ENCODE results near the gene KIAA1614.
A peak's percentile ranks its signal among the peaks of the same experiment; 100 is the strongest.

KIAA1614 gene

GRCh38 chr1:180905927-180906326 is 6.8 kb upstream of the KIAA1614 start:
- DNase-seq (ENCODE audit: extremely low spot score, insufficient read length, low read depth) (no peak), FAIRE-seq (no peak)

- no peak for FAIRE-seq
These were observed 6.2 kb upstream of the KIAA1614 start for GRCh38 chr1:180906511-180906910.

GRCh38 chr1:180907313-180908055 is 5.2 kb upstream of the KIAA1614 start:
- DNase-seq (ENCODE audit: extremely low spot score, insufficient read length, low read depth) (no peak), FAIRE-seq (no peak)

More at GRCh38 chr1:180906511-180906910, 6.2 kb upstream of the KIAA1614 start:
- DNase-seq (ENCODE audit: extremely low spot score, insufficient read length, low read depth) = no peak

DNA sequence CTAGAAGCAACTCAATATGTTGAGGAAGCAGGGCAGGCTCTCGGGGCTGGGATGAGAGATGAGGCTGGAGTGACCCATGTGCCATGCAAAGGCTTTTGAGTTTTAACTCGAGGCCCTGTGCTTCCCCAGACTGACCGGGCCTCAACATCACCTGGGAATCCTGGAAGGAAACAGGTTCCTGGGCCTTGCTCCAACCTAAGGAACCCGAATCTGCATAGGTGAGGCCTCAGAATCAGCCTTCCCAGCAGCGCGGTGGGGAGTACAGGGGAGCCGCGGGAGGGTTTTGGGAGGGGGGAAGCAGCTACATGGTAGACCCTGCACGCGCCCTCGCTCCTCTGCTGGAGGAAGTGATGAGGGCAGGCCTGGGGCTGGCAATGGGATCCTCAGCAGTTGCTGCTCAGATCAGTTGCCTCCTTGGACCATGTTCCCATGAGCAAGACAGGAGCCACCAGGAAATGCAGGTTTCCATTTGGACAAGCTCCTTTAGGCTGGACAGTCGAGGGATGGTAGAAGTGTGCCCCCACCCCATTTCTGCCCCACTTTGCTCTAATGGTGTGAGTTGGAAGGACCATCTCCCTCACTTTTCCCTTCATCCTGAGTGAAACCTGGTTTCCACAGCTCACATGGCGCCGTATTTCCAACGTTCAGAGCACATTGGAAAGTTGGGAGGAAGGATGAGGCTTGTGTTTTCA is 4.5 kb upstream of the KIAA1614 start:
- FAIRE-seq = no peak
- DNase-seq (ENCODE audit: extremely low spot score, insufficient read length, low read depth) = no peak

GRCh38 chr1:180909005-180909414 is 3.7 kb upstream of the KIAA1614 start:
- DNase-seq (ENCODE audit: extremely low spot score, insufficient read length, low read depth) (no peak), FAIRE-seq (peak; percentile 95)

- DNase-seq (ENCODE audit: extremely low spot score, insufficient read length, low read depth) (peak; percentile 70), FAIRE-seq (no peak)
These were observed 3.2 kb upstream of the KIAA1614 start for GRCh38 chr1:180909462-180909976.

DNA sequence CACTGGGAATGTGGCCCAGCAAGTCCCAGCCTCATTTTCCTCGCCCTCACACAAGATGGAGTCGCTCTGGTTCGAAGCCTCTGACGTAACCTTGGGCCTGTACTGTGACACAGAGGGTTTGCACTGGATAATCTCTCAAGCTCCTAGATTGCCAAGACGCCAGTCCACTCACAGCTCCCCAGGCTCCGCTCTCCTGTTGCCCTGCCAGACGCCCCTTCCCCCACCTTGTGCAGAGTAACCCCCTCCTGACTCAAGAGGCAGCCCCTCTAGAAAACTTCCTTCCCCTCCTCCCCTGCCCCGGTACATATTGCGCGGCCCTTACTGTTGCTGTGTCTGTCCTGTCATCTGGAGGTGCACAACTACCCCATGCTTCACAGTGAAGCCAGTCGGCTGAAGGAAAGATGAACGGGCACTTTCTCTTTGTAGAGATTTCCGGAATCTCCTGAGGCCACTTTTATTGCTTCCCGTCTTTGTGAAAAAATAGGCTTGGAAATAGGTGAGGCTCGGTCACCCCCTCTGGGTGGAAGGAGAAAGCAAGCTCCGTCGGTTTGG is 981 bp upstream of the KIAA1614 start:
- FAIRE-seq (peak; percentile 75), DNase-seq (ENCODE audit: extremely low spot score, insufficient read length, low read depth) (no peak)

GRCh38 chr1:180912211-180912800 is 391 bp upstream of the KIAA1614 start:
- FAIRE-seq = peak; percentile 12
- no peak for DNase-seq (ENCODE audit: extremely low spot score, insufficient read length, low read depth)

GRCh38 chr1:180915426-180915965 is 2.8 kb downstream of the KIAA1614 start:
- no peak for DNase-seq (ENCODE audit: extremely low spot score, insufficient read length, low read depth)
- no peak for FAIRE-seq

DNA sequence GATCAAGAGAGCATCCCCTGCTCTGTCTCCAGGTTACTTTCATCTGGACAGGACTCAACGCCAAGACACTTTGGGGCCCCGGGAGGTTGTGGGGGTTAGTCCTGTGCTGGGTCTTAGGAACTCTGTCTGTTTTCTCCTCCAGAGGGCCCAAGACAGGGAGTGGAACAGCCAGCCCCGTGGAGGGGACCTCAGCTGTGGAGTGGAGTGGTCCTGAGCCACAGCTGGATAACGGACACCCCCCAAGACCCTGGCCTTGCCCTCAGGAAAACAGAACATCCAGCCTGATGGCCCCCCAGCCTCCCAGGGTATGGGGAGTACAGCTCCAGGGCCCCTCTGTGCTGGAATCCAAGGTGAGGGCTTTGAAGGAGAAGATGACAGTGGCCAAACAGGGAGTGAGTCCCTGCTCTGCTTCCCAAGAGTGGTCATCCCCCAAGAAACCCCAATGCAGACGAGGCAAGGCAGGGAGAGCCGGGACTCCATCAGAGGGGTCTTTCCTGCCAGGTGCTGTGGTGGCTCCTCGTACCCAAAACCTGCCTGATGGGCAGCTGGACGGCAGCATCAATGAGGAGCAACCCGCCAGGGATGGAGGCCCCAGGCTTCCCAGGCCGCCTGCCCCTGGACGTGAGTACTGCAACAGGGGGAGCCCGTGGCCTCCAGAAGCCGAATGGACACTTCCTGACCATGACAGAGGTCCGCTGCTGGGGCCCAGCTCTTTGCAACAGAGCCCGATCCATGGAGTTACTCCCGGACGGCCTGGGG is 3.5 kb downstream of the KIAA1614 start:
- no peak for FAIRE-seq
- DNase-seq (ENCODE audit: extremely low spot score, insufficient read length, low read depth) = no peak

GRCh38 chr1:180916771-180917170 is 4.1 kb downstream of the KIAA1614 start:
- FAIRE-seq (no peak), DNase-seq (ENCODE audit: extremely low spot score, insufficient read length, low read depth) (no peak)

GRCh38 chr1:180917306-180918065 is 4.8 kb downstream of the KIAA1614 start:
- DNase-seq (ENCODE audit: extremely low spot score, insufficient read length, low read depth) (no peak), FAIRE-seq (no peak)

GRCh38 chr1:180918519-180918918 is 5.8 kb downstream of the KIAA1614 start:
- FAIRE-seq = peak; percentile 61
- DNase-seq (ENCODE audit: extremely low spot score, insufficient read length, low read depth) = no peak

- FAIRE-seq (no peak), DNase-seq (ENCODE audit: extremely low spot score, insufficient read length, low read depth) (no peak)
These were observed 6.5 kb downstream of the KIAA1614 start for GRCh38 chr1:180919183-180919700.

- FAIRE-seq (no peak), DNase-seq (ENCODE audit: extremely low spot score, insufficient read length, low read depth) (no peak)
These were observed 7.5 kb downstream of the KIAA1614 start for GRCh38 chr1:180920193-180920592.

DNA sequence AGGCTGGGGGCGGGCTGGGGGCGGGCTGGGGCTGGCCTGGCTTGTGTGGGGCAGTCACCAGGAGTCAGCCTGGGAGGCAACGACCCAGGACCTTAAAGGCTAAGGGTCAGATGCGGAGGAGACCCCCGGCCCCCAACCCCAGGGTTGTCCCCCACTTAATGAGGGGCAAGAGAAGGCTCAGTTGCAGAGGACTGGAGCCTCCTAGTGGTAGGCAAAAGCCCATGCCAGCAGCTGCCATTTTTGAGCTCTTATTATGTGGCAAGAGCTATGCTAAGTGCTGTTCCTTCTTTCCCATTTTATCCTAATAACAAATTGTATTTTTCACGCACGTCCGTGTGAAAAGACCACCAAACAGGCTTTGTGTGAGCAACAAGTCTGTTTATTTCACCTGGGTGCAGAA is 8.0 kb downstream of the KIAA1614 start:
- no peak for DNase-seq (ENCODE audit: extremely low spot score, insufficient read length, low read depth)
- peak; percentile 56 for FAIRE-seq

GRCh38 chr1:180921386-180921785 is 8.7 kb downstream of the KIAA1614 start:
- FAIRE-seq (no peak), DNase-seq (ENCODE audit: extremely low spot score, insufficient read length, low read depth) (no peak)

DNA sequence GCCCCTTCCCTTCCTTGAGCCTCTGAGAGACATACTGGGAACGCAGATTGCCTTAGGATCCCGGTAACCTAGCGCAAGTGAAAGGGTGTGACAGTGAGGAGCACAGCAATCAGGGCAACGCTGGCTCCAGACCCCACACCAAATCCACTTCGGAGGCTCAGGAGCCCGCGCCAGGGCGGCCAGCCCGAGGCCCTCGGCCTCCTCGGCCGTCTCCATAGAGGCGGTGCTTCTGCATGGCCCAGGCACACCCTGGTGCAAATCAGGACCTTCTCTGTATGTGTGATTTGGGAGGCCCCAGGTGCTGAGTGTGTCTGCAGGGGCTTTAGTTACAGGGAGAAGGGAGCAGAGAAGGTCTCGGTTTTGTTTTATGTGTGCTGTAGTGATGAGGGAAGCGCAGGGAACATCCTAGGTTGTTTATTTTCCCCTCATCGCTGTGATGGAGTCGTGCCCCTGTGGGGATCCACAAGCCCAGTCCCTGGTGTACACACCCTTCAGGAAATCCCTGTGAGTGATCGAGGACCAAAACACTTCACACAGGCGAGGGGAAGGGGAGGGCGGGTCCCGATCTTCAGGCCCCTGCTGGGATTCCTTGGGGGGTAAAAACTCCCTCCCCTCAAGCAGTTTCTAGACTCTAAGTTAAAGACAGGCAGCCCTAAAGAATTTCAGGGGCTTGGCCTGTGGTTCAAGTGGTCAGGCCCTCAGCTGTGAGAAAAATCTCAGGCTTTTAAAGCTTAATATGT is 9.4 kb downstream of the KIAA1614 start:
- DNase-seq (ENCODE audit: extremely low spot score, insufficient read length, low read depth) (no peak), FAIRE-seq (no peak)
